ENCODE measurements around the gene SLC6A13. TPM values are rescaled to one million over a fixed set of nuclear protein-coding genes. Genes with fewer than 3 reads are reported as not detected.
"Not testable (repeated sequence)": the region's sequence is repeated elsewhere in the genome, so short reads cannot be mapped to it uniquely, and the experiment has no call there.

The SLC6A13 gene
- total RNA-seq, 1 donor from 2014 or later, result 3.3 TPM

GRCh38 chr12:189622-189962, 73.0 kb downstream of the SLC6A13 start:
- no peak for DNase-seq

GRCh38 chr12:188910-189621, 73.6 kb downstream of the SLC6A13 start:
- intact Hi-C loops (cut with DNase I), result no loop called here
- DNase-seq (peak; percentile 69), ATAC-seq (ENCODE audit: poor library complexity) (peak; percentile 94)

More at GRCh38 chr12:189622-189962, 73.0 kb downstream of the SLC6A13 start:
- intact Hi-C loops (cut with DNase I), result no loop called here
- ATAC-seq (ENCODE audit: poor library complexity), result no peak

- ATAC-seq (ENCODE audit: poor library complexity), result peak; percentile 5
Observed at GRCh38 chr12:187986-188909, 74.4 kb downstream of the SLC6A13 start.

GRCh38 chr12:186006-186625, 76.5 kb downstream of the SLC6A13 start:
- ATAC-seq (ENCODE audit: poor library complexity) (no peak), DNase-seq (no peak)
- intact Hi-C loops (cut with DNase I), result no loop called here

More at GRCh38 chr12:187986-188909, 74.4 kb downstream of the SLC6A13 start:
- DNase-seq; intact Hi-C loops (cut with DNase I): not testable (repeated sequence)

GRCh38 chr12:185576-185955, 77.1 kb downstream of the SLC6A13 start:
- no peak for ATAC-seq (ENCODE audit: poor library complexity)
- intact Hi-C loops (cut with DNase I), result no loop called here
- no peak for DNase-seq

- intact Hi-C loops (cut with DNase I), result no loop called here
- DNase-seq (no peak), ATAC-seq (ENCODE audit: poor library complexity) (no peak)
Observed at GRCh38 chr12:184811-185575, 77.6 kb downstream of the SLC6A13 start.

GRCh38 chr12:182381-182892, 80.2 kb downstream of the SLC6A13 start:
- ATAC-seq (ENCODE audit: poor library complexity) (peak; percentile 14), DNase-seq (no peak)
- intact Hi-C loops (cut with DNase I), result no loop called here

DNA sequence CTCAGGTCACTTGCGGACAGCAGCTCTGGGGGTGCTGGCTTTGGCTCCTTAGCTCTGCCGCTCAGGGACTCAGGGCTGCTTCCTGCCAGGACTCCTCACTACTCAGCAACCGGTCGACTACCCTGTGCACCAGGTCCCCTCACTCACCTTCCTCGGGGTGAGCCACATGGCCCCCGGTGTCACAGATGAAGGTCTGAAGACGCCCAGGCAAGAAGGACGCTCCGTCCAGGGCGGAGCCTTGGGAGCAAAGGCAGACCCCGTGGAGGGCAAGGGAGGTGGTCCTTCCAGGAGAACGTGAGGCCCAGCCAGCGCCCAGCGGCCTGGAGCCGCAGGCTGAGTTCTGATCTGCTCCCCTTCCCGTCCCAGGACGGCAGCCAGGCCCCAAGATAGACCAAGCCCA, 80.7 kb downstream of the SLC6A13 start:
- intact Hi-C loops (cut with DNase I), result no loop called here
- peak; percentile 8 for ATAC-seq (ENCODE audit: poor library complexity)
- DNase-seq, result no peak

GRCh38 chr12:180445-180844, 82.2 kb downstream of the SLC6A13 start:
- DNase-seq, result no peak
- intact Hi-C loops (cut with DNase I), result no loop called here
- ATAC-seq (ENCODE audit: poor library complexity), result peak; percentile 43

- DNase-seq, result no peak
Observed at GRCh38 chr12:179885-180284, 82.8 kb downstream of the SLC6A13 start.

GRCh38 chr12:179131-179884, 83.3 kb downstream of the SLC6A13 start:
- DNase-seq, result no peak
- intact Hi-C loops (cut with DNase I), result no loop called here
- peak; percentile 23 for ATAC-seq (ENCODE audit: poor library complexity)

More at GRCh38 chr12:179885-180284, 82.8 kb downstream of the SLC6A13 start:
- ATAC-seq (ENCODE audit: poor library complexity), result no peak
- intact Hi-C loops (cut with DNase I), result no loop called here

GRCh38 chr12:178829-179109, 83.9 kb downstream of the SLC6A13 start:
- no peak for DNase-seq
- intact Hi-C loops (cut with DNase I), result no loop called here
- ATAC-seq (ENCODE audit: poor library complexity), result no peak

DNA sequence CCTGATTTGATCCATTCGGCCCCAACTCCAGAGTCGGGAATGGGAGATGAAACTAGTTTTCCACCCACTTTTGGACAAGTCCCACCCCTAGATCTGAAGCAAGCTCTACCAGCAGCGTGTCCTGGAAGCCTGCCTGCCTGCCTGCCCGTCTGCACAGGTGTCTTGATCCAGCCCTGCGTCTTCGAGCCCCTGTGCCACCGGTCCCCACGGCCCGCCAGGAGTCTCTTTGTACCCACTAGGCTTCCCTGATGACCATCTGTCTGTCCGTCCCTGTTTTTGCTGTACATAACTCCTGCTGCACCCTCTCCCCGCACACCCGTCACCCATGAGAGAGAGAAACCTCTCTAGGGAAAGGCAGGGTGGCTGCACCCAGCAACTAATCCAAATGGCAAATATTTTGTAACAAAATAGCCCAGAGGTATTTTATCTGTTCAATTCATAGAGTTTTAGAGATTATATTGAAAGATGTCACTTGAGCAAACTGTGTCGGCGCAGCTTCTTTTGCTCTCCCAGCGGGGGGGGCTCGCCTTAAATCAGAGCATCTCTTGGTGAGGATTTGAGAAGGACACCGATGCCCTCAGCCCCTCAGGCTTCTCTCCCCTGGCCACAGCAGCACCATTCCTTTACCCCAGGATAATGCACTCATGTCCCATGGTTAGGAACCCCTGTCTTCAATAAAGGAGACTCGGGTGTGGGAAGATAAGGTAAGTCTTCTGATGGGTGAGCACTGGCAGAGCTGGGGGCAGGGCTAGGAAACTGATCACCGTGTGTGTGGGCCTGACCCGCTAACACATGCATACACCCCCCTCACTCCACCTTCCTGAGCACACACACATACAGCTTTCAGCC, 84.4 kb downstream of the SLC6A13 start:
- intact Hi-C loops (cut with DNase I), result no loop called here
- ATAC-seq (ENCODE audit: poor library complexity) (no peak), DNase-seq (no peak)

GRCh38 chr12:177336-177979, 85.2 kb downstream of the SLC6A13 start:
- no peak for DNase-seq
- no peak for ATAC-seq (ENCODE audit: poor library complexity)
- intact Hi-C loops (cut with DNase I), result no loop called here

DNA sequence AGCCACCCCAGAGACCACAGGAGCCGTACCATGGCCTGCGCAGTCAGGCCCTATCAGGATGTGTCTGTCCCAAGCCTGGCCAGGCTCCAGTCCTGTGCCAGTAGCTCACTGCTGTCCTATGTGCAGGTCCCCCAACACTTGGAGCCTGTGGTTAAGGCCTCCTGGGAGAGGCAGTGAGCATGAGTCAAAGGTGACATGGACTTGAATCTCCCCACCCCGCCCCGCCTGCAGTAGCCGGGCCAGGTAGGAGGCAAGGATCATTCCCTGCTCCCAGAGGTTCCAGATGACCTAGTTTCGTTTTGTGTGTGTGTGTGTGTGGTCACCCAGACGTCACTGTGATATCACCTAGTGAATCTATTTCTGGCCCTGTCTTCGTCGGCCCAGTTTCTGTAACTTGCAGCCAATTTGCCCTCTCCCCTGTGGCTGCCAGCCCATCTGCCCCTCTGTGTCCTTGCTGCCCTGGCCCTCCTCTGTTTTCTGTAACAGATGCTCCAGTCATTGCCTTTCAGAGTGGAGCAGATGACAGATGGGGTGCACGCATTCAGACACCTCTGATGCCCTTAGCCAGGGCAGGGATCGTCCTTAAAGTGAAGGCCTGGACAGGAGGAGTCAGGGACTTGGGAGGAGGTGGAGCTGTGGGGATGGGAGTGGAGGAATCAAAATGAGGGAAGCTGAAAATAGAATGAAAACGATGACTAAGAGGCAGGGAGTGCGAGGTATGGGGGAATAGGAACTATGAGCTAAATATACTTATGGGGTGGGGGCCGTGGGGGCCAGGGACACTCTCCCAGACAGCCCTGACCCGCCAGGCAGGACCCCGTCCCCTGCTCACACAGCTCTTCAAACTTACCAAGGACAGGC, 86.1 kb downstream of the SLC6A13 start:
- ATAC-seq (ENCODE audit: poor library complexity), result peak; percentile 44
- no peak for DNase-seq
- intact Hi-C loops (cut with DNase I), result no loop called here

- intact Hi-C loops (cut with DNase I), result no loop called here
- no peak for DNase-seq
- no peak for ATAC-seq (ENCODE audit: poor library complexity)
Observed at GRCh38 chr12:175759-176158, 86.9 kb downstream of the SLC6A13 start.

Data from Right ventricle myocardium superior (tissue), 1 donor.